ENCODE results near the gene FRAS1. TPM values are rescaled to one million over a fixed set of nuclear protein-coding genes. Genes with fewer than 3 reads are reported as not detected.
"Not testable (repeated sequence)": the region's sequence is repeated elsewhere in the genome, so short reads cannot be mapped to it uniquely, and the experiment has no call there.

The FRAS1 gene
- total RNA-seq, 1 donor from 2014 or later = 12.4 TPM

GRCh38 chr4:78100060-78100459 lies 42.9 kb downstream of the FRAS1 start:
- DNase-seq (ENCODE audit: low spot score) = no peak

DNA sequence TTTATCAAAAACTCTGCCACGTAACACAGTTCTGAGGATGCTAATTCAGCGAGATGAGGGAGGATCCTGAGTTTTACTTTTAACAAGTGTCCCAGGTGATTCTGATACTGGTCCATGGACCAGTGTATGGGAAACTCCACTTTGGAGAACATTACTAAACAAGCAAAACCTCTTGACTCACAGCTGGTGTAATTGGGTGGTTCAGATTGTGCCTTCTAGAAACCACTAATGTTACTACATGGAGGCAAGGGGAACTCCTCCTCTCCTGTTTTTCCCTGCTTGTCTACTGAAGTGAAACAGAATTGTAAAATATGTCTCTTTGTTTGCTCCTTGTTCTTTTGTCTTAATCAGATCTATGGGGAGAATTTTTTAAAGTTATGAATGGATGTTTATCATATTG lies 62.6 kb downstream of the FRAS1 start:
- no peak for DNase-seq (ENCODE audit: low spot score)

GRCh38 chr4:78120144-78120880 lies 63.2 kb downstream of the FRAS1 start:
- no peak for DNase-seq (ENCODE audit: low spot score)

GRCh38 chr4:78121338-78121904 lies 64.3 kb downstream of the FRAS1 start:
- DNase-seq (ENCODE audit: low spot score) = no peak

- not testable (repeated sequence) for DNase-seq (ENCODE audit: low spot score)
Observed at GRCh38 chr4:78125834-78126331, 68.8 kb downstream of the FRAS1 start.

GRCh38 chr4:78129383-78130108 lies 72.4 kb downstream of the FRAS1 start:
- DNase-seq (ENCODE audit: low spot score) = no peak

DNA sequence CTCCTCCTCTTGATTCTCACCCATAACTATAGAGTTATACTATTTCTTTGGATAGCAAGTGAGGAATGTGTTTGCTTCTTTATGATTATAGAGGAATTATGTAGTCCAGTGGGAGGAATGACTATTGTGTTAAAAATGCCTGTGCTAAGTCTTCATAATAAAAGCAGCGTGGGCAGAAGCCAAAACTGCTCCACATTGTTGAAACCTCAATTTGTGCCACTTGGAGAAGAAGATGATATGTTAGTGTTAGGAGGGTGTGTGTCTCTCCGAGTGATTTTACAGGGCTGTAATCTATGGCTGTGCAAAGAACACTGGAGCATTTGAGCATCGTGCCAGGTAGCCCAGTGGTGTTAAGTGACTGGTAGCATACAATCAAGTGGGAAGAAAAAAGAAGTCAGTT lies 74.3 kb downstream of the FRAS1 start:
- no peak for DNase-seq (ENCODE audit: low spot score)

GRCh38 chr4:78136109-78137081 lies 79.3 kb downstream of the FRAS1 start:
- DNase-seq (ENCODE audit: low spot score) = no peak

DNA sequence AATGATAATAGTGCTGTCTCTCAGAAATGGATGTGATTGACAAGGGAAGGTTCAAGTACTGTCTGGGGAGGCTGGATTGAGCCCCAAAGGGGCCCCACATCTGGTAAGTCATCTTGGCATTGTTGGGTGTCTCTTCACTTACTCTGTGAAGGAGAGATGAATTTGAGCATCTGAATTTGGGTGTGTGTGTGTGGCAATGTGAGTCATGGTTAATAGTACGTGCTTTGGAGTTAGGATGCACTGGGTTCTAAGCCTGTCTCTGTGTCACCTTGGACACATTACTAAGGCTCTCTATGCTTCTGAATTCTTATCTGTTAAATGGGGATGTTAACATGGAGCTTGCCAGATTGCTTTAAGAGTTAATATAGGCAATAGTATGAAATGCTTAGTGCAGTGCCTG lies 80.4 kb downstream of the FRAS1 start:
- no peak for DNase-seq (ENCODE audit: low spot score)

DNA sequence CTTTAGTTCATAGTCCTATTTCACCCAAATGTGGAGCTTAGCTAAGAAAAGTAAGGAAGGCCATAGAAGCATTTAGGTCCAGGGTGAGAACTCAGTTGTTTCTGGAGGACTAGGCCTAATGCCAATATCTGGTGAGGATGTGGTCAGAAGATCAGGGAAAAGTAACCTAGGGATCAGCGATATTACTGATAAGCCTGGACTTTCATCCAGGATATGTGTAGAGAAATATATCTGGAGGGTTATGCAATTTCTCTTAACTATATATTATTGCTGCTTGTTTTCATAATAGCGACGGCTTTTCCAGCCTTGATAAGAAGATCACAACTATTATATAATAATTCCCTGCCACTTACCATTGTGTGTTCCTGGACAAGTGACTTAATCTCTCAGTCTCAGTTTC lies 81.1 kb downstream of the FRAS1 start:
- DNase-seq (ENCODE audit: low spot score) = no peak

GRCh38 chr4:78143634-78144033 lies 86.5 kb downstream of the FRAS1 start:
- DNase-seq (ENCODE audit: low spot score) = no peak

GRCh38 chr4:78145008-78145407 lies 87.9 kb downstream of the FRAS1 start:
- DNase-seq (ENCODE audit: low spot score) = no peak

DNA sequence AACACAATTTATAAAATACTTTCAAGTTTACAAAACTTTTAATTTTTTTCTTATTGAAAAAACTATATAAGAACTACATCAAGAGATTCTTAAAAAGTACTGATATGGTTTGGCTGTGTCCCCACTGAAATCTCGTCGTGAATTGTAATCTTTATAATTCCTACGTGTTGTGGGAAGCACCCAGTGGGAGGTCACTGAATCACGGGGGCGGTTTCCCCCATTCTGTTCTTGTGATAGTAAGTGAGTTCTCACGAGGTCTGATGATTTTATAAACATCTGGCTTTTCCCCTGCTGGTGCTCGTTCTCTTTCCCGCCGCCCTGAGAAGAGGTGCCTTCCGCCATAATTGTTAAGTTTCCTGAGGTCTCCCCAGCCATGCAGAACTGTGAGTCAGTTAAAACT lies 88.5 kb downstream of the FRAS1 start:
- no peak for DNase-seq (ENCODE audit: low spot score)

DNA sequence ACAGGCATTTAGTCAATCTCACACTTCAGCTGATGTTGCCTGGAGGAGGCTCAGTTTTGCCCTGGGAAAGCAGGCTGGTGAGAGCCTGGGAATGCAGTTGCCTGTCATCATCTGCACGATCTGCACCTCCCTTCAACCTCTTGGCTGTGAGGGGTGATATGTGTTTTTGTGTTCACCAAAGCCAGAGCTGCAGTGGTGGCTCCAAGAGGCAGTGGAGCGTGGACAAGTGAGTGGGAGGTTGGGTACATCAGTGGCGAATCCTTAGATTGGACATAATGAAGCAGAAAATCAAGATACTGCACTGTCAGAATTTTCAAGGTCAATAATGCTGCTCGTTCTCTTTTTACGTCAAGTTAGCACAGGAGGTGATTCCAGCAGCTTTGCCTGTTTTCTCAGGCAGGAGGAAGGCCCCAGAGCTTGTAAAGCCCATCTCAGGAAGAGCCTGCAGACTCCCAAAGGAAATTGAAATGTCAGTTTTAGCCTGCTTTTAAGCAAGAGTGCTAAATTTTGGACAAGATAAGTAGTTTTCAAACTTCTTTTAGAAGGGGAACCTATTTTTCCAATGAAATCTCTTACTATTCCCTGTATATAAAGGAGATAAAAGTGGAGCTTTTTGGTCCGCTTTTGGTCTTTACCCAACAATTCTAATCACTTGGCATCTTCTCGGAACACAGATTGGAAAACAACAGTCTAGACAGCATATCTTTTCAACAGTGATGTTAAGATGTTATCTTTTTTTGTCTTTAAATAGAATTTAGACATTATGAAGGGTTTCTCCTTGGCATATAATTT lies 92.8 kb downstream of the FRAS1 start:
- DNase-seq (ENCODE audit: low spot score) = no peak

DNA sequence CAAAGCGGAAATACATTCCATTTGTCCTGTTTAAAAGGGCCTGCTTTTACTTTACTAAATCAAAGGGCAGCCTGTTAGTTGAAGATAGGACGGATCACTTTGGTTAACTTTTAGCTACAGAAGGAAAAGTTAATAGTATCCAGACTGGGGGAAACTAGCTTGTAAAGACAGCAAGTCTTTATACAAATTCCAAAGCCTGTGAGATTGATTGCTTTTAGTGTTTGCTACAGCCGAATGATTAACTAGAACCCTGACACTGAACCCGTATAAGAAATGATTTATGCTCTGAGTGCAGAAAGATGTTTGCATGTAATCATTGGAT lies 93.4 kb downstream of the FRAS1 start:
- no peak for DNase-seq (ENCODE audit: low spot score)

- no peak for DNase-seq (ENCODE audit: low spot score)
Observed at GRCh38 chr4:78152795-78153194, 95.7 kb downstream of the FRAS1 start.

DNA sequence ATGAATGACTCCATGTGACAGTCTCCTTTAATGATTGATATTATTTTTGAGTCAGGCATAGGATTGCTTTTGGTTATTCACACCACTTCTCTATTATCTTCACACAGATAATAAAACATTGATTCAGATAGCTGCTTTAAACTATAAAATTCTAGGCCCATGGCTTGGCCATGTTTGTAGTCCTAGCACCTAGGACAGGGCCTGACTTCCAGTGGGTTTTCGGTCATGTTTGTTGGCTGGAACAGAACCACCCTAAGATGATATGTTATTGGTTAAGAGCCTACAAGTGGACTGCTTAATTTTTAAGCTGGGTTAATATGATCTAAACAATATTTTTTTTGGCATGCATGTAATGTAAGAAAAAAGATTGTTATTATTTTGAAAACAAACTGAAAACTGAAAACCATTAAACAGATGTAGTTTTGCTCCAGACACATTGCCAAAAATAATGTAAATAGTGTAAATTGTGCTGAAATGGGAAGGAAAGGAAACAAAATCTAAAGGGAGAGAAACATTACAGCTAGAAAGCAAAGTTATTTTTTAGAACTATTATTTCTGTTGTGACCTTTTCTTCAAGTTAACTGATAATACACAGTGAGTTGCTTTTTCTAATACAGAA lies 98.0 kb downstream of the FRAS1 start:
- DNase-seq (ENCODE audit: low spot score) = no peak

GRCh38 chr4:78155616-78156105 lies 98.5 kb downstream of the FRAS1 start:
- DNase-seq (ENCODE audit: low spot score) = no peak

DNA sequence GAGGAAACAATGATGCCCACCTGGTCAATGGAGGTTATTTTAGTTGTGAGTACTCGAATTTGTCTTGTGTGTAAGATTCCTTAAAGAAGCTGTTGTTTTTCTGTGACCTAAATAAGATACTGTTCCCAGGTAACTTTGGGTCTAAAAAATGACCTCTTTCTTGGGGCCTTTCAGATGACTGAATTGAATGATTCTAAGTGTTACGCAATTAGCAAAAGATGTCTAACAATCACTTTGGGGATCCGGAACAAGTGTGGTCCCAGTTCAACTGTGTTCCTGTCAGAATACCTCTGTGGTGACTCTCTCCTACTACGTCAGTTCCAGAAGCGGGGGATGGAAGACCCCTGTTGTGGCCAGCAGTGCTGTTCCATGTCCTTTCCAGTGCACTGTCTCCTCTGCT lies 99.4 kb downstream of the FRAS1 start:
- no peak for DNase-seq (ENCODE audit: low spot score)

GRCh38 chr4:78162342-78162741 lies 105.2 kb downstream of the FRAS1 start:
- DNase-seq (ENCODE audit: low spot score) = no peak
